K562 (cell line): Measurements from ENCODE around the gene RUNX1. TPM values are rescaled to one million over a fixed set of nuclear protein-coding genes. Genes with fewer than 3 reads are reported as not detected.

Experiments used
- CBX5 ChIP-seq: IDR thresholded peaks from 2 replicates; pipeline ENCODE4 v1.6.1; 2014; ENCODE audit warnings: low read depth, borderline replicate concordance
- DACH1 ChIP-seq: fragments of 450-650 bp; IDR thresholded peaks from 2 replicates; pipeline ENCODE4 v1.6.1; 2018; ENCODE audit not compliant: partially characterized antibody
- DDX20 ChIP-seq: fragments of 450-650 bp; IDR thresholded peaks from 2 replicates; pipeline ENCODE4 v1.6.1; 2016; ENCODE audit warnings: missing genetic modification characterization, low read depth, mild to moderate bottlenecking, missing compliant biosample characterization, moderate library complexity
- PML ChIP-seq: IDR thresholded peaks from 2 replicates; pipeline ENCODE4 v1.6.1; 2012; ENCODE audit warnings: low read length, inconsistent platforms
- PTBP1 ChIP-seq: fragments of 200-400 bp; formaldehyde crosslinking; IDR thresholded peaks from 2 replicates; pipeline ENCODE4 v1.6.1; 2017; ENCODE audit warnings: low read depth, low read length
- RBM25 ChIP-seq: fragments of 200-400 bp; formaldehyde crosslinking; IDR thresholded peaks from 2 replicates; pipeline ENCODE4 v1.6.1; 2018; ENCODE audit warnings: low read length, low read depth, moderate library complexity; ENCODE audit not compliant: severe bottlenecking
- RHOXF2B ChIP-seq: fragments of 250-450 bp; sonication (Bioruptor Pico); conservative IDR thresholded peaks from 2 replicates; pipeline ENCODE4 v1.5.1; 2021
- SMARCA5 ChIP-seq: fragments of 450-650 bp; IDR thresholded peaks from 2 replicates; pipeline ENCODE4 v1.6.1; 2016
- TCF7 ChIP-seq: sonication (generic); IDR thresholded peaks from 2 replicates; pipeline ENCODE4 v1.6.1; 2016; ENCODE audit warnings: antibody characterized with exemption, borderline replicate concordance
- ZNF124 ChIP-seq: sonication (generic); formaldehyde crosslinking; IDR thresholded peaks from 2 replicates; pipeline ENCODE4 v1.8.1; 2022; ENCODE audit warnings: missing genetic modification reagents
- ZNF184 ChIP-seq: sonication (generic); formaldehyde crosslinking; IDR thresholded peaks from 2 replicates; pipeline ENCODE4 v1.5.0; 2020; ENCODE audit warnings: missing genetic modification reagents
- ZSCAN32 ChIP-seq: fragments of 450-650 bp; formaldehyde crosslinking; IDR thresholded peaks from 2 replicates; pipeline ENCODE4 v1.4.0; 2020; ENCODE audit warnings: mild to moderate bottlenecking, moderate library complexity
- ZZZ3 ChIP-seq: fragments of 450-650 bp; IDR thresholded peaks from 2 replicates; pipeline ENCODE4 v1.6.1; 2016; ENCODE audit warnings: antibody characterized with exemption, mild to moderate bottlenecking, moderate library complexity
- polyA plus RNA-seq, 8 experiments: library from polyadenylated mRNA; depleted of rRNA in 4 of 8; stranded (reverse) in 5 of 8; unstranded in 3 of 8; fragments of >200 nt; fragmentation: Nextera tagmentation in 2 of 8; fragmentation: Illumina TruSeq in 1 of 8; extraction: Ambion mirVana in 2 of 8; extraction: Trizol in 1 of 8; gene quantifications; 2 replicates each; pipeline versions ENCODE4 v1.2.1 to v1.2.3, GENCODE V29; 2011 to 2014; ENCODE audit warnings: inconsistent platforms in 1 of 8, missing spikeins in 1 of 8
- total RNA-seq, 7 experiments: library from RNA; depleted of rRNA in 6 of 7; stranded (reverse); fragments of >200 nt in 6 of 7; fragmentation: Illumina TruSeq in 2 of 7; extraction: Trizol in 2 of 7; gene quantifications; 2 replicates each; pipeline versions ENCODE4 v1.2.1 to v1.2.3, GENCODE V29; 2011 to 2021; ENCODE audit warnings: low replicate concordance in 1 of 7
- TF ChIP-seq, protein P1 (sequence below): fragments of 450-650 bp; formaldehyde crosslinking; IDR thresholded peaks from 2 replicates; pipeline ENCODE4 v1.4.0; 2020; ENCODE audit warnings: mild to moderate bottlenecking, mixed read lengths
- TF ChIP-seq, protein P2 (sequence below): fragments of 450-650 bp; IDR thresholded peaks from 2 replicates; pipeline ENCODE4 v1.7.1; 2018; ENCODE audit warnings: mild to moderate bottlenecking, low read depth; ENCODE audit not compliant: partially characterized antibody
- TF ChIP-seq, protein P3 (sequence below): fragments of 450-650 bp; IDR thresholded peaks from 2 replicates; pipeline ENCODE4 v1.7.0; 2016; ENCODE audit warnings: borderline replicate concordance
- TF ChIP-seq, protein P4 (sequence below): sonication (generic); formaldehyde crosslinking; IDR thresholded peaks from 2 replicates; pipeline ENCODE4 v1.8.0; 2022; ENCODE audit warnings: missing genetic modification reagents, mild to moderate bottlenecking, borderline replicate concordance
- TF ChIP-seq, protein P5 (sequence below), 2 experiments: fragments of 450-650 bp; IDR thresholded peaks; 2 replicates each; pipeline ENCODE4 v1.6.1; 2018; ENCODE audit warnings: mild to moderate bottlenecking in 2 of 2, low read depth in 1 of 2; ENCODE audit not compliant: partially characterized antibody in 2 of 2

The RUNX1 gene
- total and polyA plus RNA-seq, 9 of the 15 experiments (the other 6 are each of a cell fraction or from before 2014, with no cell fraction given), result 2.2 to 68.6 (median 17.8) TPM

DNA sequence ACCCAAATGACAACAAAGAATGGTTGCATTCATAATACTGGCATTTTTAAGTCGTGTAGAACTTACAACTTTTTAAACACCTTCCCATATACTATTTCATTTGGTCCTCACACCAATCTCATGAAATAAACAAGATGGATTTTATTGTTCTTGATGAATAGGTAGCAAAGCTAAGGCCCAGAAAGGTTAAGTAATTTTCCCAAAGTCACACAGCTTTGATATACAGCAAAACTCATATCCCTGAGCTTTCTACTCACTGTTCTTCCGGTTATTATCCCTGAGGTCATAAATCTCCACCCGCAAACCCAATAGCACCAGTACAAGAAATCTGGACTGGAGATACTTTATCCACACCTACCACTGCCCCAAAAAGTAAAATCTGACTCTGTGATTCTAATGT lies 186.2 kb downstream of the RUNX1 start (continued):
- TF ChIP-seq PML (no peak), CBX5 (no peak), ZNF124 (CRISPR knock-in tag) (no peak), ZZZ3 (no peak), DACH1 (no peak), ZSCAN32 (CRISPR knock-in tag) (no peak), RBM25 (peak; percentile 94), RHOXF2B (no peak), SMARCA5 (no peak), TCF7 (no peak), PTBP1 (no peak), DDX20 (tag) (no peak), ZNF184 (CRISPR knock-in tag) (no peak)
- TF ChIP-seq, protein P1, sequence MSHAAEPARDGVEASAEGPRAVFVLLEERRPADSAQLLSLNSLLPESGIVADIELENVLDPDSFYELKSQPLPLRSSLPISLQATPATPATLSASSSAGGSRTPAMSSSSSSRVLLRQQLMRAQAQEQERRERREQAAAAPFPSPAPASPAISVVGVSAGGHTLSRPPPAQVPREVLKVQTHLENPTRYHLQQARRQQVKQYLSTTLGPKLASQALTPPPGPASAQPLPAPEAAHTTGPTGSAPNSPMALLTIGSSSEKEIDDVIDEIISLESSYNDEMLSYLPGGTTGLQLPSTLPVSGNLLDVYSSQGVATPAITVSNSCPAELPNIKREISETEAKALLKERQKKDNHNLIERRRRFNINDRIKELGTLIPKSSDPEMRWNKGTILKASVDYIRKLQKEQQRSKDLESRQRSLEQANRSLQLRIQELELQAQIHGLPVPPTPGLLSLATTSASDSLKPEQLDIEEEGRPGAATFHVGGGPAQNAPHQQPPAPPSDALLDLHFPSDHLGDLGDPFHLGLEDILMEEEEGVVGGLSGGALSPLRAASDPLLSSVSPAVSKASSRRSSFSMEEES (CRISPR knock-in tag), result no peak
- TF ChIP-seq, protein P2, sequence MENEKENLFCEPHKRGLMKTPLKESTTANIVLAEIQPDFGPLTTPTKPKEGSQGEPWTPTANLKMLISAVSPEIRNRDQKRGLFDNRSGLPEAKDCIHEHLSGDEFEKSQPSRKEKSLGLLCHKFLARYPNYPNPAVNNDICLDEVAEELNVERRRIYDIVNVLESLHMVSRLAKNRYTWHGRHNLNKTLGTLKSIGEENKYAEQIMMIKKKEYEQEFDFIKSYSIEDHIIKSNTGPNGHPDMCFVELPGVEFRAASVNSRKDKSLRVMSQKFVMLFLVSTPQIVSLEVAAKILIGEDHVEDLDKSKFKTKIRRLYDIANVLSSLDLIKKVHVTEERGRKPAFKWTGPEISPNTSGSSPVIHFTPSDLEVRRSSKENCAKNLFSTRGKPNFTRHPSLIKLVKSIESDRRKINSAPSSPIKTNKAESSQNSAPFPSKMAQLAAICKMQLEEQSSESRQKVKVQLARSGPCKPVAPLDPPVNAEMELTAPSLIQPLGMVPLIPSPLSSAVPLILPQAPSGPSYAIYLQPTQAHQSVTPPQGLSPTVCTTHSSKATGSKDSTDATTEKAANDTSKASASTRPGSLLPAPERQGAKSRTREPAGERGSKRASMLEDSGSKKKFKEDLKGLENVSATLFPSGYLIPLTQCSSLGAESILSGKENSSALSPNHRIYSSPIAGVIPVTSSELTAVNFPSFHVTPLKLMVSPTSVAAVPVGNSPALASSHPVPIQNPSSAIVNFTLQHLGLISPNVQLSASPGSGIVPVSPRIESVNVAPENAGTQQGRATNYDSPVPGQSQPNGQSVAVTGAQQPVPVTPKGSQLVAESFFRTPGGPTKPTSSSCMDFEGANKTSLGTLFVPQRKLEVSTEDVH, result no peak
- TF ChIP-seq, protein P3, sequence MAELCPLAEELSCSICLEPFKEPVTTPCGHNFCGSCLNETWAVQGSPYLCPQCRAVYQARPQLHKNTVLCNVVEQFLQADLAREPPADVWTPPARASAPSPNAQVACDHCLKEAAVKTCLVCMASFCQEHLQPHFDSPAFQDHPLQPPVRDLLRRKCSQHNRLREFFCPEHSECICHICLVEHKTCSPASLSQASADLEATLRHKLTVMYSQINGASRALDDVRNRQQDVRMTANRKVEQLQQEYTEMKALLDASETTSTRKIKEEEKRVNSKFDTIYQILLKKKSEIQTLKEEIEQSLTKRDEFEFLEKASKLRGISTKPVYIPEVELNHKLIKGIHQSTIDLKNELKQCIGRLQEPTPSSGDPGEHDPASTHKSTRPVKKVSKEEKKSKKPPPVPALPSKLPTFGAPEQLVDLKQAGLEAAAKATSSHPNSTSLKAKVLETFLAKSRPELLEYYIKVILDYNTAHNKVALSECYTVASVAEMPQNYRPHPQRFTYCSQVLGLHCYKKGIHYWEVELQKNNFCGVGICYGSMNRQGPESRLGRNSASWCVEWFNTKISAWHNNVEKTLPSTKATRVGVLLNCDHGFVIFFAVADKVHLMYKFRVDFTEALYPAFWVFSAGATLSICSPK, result no peak
- TF ChIP-seq, protein P4, sequence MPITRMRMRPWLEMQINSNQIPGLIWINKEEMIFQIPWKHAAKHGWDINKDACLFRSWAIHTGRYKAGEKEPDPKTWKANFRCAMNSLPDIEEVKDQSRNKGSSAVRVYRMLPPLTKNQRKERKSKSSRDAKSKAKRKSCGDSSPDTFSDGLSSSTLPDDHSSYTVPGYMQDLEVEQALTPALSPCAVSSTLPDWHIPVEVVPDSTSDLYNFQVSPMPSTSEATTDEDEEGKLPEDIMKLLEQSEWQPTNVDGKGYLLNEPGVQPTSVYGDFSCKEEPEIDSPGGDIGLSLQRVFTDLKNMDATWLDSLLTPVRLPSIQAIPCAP (CRISPR knock-in tag), result no peak
- TF ChIP-seq, protein P5, sequence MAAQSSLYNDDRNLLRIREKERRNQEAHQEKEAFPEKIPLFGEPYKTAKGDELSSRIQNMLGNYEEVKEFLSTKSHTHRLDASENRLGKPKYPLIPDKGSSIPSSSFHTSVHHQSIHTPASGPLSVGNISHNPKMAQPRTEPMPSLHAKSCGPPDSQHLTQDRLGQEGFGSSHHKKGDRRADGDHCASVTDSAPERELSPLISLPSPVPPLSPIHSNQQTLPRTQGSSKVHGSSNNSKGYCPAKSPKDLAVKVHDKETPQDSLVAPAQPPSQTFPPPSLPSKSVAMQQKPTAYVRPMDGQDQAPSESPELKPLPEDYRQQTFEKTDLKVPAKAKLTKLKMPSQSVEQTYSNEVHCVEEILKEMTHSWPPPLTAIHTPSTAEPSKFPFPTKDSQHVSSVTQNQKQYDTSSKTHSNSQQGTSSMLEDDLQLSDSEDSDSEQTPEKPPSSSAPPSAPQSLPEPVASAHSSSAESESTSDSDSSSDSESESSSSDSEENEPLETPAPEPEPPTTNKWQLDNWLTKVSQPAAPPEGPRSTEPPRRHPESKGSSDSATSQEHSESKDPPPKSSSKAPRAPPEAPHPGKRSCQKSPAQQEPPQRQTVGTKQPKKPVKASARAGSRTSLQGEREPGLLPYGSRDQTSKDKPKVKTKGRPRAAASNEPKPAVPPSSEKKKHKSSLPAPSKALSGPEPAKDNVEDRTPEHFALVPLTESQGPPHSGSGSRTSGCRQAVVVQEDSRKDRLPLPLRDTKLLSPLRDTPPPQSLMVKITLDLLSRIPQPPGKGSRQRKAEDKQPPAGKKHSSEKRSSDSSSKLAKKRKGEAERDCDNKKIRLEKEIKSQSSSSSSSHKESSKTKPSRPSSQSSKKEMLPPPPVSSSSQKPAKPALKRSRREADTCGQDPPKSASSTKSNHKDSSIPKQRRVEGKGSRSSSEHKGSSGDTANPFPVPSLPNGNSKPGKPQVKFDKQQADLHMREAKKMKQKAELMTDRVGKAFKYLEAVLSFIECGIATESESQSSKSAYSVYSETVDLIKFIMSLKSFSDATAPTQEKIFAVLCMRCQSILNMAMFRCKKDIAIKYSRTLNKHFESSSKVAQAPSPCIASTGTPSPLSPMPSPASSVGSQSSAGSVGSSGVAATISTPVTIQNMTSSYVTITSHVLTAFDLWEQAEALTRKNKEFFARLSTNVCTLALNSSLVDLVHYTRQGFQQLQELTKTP (IDR thresholded peaks at IDR 0.05; ENCODE audit: low read depth in 1 of 2, partially characterized antibody in 2 of 2), result no peak
